NCI-H1930 (cell line): ENCODE measurements around the gene NUBP1.
"Not testable (repeated sequence)": the region's sequence is repeated elsewhere in the genome, so short reads cannot be mapped to it uniquely, and the experiment has no call there.

Source experiments
- DNase-seq, 2 experiments: peaks; one replicate each; lab custom pipeline; 2025; lab: John Stamatoyannopoulos, UW

Gene NUBP1

DNA sequence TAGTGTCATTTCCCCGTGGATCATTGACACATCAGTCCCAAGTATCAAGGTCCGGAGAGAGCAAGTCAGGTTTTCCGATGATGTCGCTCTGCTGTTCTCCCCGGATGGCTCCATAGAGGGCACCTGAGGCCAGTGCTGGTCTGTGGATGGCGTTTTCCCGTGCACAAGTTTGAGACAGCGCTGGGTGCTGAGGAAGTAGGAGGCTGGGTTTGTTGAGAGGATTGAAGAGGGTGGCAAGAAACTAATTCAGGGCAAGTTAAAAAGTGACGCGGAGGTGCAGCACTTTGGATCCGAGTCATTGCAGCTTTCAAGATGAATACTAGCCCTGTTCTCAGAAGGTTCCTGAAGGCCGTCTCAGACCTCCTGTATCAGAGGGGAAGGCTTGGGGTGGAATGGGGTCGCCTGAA, 7.7 kb downstream of the NUBP1 start:
- DNase-seq: no peak

DNA sequence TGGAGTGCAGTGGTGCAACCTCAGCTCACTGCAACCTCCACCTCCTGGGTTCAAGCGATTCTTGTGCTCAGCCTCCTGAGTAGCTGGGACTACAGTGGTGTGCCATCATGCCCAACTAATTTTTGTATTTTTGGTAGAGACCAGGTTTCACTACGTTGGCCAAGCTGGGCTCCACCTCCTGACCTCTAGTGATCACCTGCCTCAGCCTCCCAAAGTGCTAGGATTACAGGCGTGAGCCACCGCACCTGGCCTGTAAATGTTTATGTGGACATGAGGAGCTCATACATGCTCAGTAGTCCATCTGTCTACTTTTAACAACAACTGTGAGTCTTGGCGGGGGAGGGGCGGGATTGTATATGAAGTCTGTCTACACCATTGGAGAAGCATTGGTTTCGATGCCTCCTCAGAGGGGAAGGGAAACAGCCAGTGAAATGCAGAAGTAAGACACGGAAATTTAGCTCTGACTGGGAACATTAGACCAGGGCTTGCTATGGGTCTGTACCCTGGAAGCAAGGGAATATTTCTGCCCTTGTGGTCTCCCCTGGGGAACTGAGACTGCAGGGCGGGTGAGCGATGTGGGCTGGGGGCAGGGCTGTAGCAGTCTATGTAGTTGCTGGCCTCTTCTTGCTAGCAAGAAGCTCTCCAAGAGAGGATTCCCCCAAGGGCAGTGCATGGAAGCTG, 9.3 kb downstream of the NUBP1 start:
- no peak for DNase-seq

DNA sequence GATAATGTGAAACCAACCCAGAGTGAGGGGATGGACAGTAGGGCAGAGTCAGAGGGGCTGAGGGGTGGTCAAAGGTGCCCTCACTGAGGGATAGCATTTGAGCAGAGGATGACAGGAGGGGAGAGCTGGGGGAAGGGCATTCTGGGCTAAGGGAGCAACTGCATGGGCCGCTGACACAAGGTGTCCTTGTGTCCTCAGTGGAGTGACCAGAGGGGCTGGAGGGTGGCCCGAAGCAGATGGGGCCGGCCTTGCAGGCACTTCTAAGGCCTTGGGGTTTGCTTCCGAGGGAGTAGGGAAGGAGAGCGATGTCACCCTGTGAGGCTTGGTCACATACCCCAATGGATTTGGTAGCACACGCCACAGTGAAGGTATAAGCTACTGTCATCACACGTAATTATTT, 10.0 kb downstream of the NUBP1 start:
- DNase-seq: no peak

DNA sequence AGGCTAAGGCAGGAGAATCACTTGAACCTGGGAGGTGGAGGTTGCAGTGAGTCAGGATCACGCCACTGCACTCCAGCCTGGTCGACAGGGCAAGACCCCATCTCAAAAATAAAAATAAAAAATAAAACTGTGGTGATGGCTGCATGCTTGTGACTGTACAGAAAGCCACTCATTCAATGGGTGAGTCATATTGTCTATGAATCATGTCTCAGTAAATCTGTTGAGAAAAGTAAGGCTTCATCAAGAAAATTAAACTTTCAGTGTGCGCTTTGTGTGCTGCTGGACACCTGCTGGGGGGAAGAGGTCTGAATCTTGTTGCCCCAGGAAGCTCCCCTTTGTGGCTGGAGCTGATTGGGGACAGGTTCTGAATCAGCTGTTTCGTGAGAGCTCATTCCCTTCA, 11.3 kb downstream of the NUBP1 start:
- no peak for DNase-seq

DNA sequence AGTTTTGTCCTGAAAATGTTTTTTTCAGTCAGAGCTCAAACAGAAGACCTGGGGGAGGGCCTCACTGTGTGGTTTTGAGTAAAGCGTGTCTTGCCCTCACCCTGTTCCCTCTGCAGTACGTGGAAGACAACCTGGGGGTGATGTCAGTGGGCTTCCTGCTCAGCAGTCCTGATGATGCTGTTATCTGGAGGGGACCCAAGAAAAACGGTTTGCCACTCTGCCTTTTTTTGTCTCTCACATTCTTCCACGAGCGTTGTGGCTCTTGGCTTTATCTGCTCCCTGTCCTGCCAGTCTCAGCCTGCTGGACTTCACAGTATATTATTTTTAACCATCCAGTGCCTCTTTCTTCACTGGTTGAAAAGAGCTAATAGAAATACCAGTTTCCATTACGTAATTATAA, 12.9 kb downstream of the NUBP1 start:
- no peak for DNase-seq

DNA sequence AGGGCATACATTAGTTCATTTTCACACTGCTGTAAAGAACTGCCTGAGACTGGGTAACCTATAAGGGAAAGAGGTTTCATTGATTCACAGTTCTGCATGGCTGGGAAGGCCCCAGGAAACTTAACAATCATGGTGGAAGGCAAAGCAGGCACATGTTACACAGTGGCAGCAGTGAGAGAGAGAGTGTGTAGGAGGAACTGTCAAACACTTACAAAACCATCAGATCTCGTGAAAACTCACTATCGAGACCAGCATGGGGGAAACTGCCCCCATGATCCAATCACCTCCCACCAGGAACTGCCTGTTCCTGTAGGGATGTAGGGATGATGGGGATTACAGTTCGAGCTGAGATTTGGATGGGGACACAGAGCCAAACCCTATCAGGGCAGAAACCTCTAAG, 17.2 kb downstream of the NUBP1 start:
- DNase-seq: no peak

DNA sequence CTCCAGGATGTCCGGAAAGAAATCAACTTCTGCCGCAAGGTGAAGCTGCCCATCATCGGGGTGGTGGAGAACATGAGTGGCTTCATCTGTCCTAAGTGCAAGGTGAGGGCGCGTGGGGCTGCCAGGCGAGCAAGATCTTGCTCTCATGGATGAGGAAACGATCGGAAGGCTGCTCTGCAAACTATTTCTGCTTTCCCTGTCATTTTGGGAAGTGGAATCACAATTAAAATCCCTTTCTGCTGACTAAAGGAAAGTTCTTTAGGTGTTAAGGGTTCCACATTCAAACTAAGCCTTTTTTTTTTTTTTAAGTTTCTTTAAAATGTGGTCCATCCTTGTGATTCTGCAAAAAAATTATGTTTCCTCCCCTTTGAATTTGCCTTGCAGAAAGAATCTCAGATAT, 17.7 kb downstream of the NUBP1 start:
- DNase-seq: no peak

DNA sequence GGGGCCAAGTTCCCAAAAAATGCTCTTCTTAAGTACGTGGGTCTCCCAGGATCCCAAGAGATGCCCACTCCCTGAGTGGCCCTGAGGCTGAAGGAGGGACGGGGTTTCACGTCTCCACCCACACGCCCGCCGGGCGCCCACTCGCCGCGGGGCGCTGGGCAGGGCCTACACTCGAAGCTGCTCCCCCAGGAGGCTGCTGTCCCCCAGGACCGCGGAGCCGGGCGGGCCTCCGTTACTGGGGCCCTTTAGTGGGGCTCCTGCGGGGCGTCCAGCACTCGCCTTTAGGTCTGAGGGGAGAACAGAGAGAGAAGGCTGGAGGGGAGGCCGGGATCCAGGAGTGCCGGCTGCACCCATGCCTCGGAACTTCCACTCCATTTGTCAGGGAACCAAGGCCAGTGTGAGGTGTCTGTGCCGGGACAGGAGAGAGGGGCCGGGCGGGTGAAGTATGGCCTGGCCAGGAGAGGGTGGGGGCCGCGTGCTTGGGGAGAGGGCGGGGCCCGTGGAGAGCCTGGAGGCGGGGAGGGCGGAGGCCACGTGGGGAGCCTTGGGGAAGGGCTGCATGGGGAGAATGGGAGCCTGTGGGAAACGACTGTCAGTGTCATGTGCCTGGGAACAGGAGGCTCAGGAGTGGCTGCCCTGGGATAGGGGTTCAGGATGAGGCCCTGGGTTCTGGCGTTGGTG, 18.8 kb downstream of the NUBP1 start:
- DNase-seq: no peak

DNA sequence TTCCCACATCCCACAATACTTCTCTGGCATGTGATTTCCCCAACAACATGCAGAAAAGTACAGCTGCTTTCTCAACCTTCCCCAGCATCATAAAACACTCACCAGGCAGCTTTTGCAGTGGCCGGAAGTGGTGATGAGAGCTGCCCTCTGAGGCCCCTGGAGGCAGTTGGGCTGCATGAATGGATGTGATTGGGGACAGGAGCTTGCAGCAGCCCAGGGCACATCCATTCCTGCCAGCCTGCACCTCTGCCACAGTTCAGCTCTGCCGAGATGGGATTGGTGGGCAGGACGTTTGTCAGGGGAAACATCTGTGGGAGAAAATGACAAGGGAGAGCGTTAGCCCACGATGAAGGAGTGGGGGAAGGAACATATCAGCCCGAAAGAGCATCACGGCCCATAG, 19.8 kb downstream of the NUBP1 start:
- no peak for DNase-seq

DNA sequence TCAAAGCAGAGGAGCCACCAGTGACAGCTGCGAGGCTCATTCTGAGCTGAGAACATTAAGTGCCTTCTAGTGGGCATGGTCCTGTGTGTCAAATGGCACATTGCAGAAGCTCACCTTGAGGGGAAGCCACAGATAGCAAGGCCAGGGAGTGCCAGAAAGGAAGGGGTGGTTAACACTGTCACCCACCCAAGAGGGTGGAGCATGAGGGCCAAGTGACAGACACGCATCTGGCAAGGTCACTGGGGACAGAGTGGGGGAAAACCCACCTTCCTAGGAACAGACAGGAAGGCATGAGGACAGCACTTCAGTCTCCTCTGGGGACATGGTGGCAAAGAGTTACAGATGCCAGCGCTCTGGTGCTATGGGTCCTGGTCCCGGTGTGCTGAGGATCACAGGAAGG, 22.1 kb downstream of the NUBP1 start:
- DNase-seq: no peak

DNA sequence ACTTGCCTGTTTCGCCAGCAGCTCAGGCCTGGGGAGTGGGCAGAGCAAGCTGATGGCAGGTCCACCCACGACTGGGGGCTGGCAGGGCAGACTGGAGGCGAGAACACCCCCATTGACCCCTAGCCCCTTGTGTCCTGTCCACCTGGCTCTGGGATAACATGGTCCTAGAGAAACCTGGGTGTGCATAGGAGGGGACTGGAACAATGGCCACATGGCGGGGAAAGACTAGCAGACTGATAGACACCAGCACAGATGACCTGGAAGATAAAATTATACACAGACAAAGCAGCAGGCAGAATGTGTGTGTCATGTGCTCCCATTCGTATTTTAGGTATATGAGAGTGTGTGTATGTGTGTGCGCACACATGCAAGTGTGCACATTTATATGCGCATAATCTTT, 23.5 kb downstream of the NUBP1 start:
- DNase-seq: no peak

DNA sequence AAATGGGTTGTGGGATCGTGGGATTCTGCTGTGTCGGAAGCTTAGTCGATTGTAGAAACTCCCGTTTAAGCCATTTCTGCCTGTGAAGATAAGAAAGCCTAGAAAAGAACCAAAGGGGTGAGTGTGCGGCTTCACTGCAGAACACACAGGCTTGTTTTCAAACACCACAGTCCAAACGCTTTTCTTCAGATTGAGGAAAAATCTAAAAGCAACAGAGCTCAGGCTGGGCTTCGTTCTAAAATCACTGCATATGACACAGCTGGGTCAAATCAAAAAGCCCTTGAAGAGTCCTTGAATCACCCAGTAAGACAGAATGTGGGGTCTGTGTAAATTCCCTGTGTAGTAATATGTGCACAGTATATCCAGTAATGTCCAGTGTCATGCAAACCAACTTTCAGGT, 25.7 kb downstream of the NUBP1 start:
- DNase-seq: no peak

DNA sequence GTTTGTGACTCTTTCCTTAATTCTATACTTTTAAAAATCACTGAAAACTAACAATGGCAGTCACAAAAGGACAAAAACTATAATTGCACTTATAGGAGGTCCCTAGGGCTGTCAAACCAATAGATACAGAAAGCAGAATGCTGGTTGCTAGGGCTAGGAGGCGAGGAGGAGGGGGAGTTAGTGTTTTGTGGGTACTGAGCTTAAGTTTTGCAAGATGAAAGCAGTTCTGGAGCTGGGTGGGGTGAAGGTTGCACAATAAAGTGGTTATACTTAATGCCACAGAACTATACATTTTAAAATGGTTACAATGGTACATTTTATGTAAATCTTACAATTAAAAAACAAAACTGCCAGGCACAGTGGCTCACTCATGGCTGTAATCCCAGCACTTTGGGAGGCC, 27.3 kb downstream of the NUBP1 start:
- DNase-seq: no peak

DNA sequence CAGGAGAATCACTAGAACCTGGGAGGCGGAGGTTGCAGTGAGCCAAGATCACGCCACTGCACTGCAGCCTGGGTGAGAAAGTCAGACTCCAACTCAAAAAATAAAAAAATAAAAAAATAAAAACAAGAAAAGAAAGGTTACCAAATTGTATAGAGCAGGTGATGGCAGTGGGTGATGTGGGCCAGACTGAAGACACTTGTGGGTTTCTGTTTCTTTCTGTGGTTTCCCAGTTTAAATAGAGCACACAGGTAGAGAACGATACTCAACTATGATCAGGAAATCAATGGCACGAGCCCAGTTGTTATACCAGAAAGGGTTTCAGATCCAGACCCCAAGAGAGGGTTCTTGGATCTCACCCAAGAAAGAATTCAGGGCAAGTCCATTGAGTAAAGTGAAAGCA, 32.6 kb downstream of the NUBP1 start:
- no peak for DNase-seq

DNA sequence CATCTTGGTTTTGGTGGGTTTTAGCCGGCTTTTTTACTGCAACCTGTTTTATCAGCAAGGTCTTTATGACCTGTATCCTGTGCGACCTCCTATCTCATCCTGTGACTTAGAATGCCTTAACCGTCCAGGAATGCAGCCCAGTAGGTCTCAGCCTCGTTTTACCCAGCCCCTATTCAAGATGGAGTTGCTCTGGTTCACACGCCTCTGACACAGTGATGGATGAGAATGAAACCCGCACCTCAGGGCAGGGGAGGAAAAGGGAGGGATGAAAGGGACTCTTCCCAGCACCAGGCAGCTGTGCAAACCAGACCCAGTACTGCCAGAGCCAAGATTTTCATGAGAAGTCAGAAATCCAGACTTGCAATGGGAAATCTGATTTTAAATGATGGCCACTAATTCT, 33.3 kb downstream of the NUBP1 start:
- DNase-seq: not testable (repeated sequence)

DNA sequence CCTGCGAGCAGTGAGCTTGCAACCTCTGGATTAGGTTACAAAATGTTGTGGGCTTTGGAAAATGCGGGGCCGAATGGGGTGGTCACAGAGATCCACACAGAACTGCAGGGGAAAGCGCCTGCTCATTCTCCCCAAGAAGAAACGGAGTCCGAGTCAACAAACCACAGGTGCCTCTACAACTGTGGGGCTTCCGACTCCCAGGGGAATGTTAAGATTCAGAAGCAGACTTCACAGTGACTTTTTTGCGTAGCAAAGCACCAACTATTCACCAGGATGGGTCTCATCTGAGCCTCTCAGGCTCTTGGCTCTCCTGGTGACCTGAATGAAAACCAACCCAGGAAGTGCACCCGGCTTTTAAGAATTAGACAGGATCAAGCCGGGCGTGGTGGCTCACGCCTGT, 33.7 kb downstream of the NUBP1 start:
- DNase-seq: no peak

DNA sequence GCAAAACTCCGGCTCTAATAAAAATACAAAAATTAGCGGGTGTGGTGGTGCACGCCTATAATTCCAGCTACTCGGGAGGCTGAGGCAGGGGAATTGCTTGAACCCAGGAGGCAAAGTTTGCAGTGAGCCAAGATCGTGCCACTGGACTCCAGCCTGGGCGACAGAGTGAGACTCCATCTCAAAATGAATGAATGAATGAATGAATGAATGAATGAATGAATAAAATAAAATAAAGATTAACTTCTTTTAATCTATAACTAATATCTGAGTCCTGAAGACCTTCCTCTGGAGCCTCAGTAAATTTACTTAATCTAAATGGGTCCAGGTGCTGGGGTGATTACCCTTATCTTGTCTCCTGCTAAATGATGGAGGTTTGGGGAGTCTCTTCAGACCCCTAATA, 36.3 kb downstream of the NUBP1 start:
- not testable (repeated sequence) for DNase-seq

DNA sequence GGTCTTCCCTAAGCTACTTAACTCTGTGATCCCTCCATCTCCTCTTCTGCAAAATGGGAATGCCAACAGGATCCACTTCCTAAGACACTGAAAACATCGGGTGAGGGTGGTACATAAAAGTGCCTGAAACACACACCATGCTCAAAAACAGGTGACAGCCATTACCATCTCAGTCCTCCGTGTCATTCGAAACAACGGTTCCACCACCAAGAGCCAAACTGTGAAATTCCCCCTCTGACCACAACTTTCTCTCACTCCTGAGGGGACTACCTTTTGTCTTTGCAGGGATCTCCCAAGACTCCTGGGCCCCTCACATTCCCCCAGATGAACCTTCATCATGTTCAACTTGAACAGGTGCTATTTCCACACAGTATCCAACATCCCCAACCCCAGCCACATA, 37.0 kb downstream of the NUBP1 start:
- DNase-seq: no peak

DNA sequence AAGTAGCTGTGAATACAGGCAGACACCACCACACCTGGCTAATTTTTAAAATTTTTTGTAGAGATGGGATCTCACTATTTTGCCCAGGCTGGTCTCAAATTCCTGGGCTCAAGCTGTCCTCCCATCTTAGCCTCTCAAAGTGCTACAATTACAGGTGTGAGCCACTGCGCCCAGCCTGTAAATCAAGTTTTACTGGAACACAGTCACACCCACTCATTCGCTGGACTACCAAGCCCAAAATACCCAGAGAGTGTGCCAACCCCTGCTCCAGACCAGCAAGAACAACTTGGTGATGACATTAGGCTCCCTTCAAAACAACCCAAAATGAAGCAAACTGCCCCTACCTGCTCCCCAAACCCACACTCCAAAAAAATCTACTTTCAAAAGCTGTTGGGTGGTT, 39.0 kb downstream of the NUBP1 start:
- DNase-seq: no peak

DNA sequence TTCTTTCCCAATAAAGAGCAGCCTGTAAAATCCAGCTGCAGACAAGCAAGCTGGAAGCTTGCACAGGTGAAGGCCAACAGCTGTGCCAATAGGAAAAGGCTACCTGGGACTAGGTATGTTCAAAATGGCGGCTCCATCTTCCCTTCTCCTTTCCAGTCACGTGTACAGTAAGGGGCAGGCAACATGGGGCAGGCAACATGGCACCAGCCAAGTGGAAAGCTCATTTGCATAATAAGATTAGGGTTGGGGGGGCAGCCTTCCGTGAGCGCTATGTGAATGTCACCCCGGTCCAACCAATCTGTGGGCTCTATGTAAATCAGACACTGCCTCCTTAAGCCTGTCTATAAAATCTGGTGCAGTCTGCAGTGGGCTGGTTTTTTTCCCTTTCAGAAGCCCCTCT, 43.7 kb downstream of the NUBP1 start:
- no peak for DNase-seq

DNA sequence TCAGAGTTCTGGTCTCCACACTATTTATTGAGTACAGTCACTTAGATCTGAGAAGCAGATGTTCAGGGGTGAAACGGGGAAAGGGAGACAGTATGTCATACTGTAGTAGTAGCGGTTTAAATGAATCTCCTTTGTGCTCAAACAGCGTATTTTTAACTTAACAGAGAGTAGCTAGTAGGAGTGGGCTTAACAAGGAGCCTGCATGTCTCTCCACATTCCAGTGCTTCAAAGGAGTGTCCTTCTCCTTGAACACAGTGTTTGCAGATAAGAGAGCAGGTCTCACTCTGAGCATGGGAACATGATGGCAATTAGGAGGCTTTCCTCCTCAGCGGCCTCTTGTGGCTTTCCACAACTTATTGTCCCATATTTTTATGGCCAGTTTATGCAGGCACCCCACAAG, 45.0 kb downstream of the NUBP1 start:
- not testable (repeated sequence) for DNase-seq

DNA sequence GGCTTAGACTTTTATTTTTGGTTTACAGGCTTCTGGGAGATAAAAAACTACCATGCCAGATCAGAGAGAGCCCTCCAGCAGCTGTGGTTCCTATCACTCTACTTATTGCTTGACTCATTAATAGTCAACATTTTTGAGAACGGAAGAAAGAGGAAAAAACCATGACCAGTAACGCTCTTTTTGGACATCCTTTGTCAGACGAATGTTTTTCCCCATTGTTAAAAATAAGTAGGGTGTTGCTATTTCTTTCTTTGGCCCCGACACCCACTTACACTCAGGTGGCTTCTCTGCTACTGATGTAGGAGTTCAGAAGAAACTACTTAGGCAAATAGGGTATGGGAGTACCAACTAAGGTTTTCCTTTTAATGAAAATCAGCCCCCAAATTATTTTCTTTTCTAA, 47.4 kb downstream of the NUBP1 start:
- no peak for DNase-seq

DNA sequence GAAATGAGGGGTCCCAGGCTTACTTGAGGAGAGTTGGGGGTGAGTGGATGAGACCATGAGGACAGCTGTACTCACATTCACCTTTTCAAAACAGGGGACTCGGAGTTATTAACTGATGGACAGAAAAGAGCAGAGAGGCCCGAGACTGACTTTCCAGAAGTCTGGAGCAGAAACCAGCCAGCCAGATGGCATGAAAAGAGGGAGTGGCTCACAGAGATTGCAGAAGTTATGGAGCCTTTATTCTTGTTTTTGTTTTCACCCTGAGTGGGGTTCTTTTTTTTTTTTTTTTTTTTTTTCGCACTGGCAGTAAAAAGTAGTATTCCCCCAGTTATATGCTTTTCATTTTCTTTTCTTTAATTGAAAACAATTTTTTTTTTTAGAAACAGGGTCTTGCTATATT, 56.1 kb downstream of the NUBP1 start:
- no peak for DNase-seq

DNA sequence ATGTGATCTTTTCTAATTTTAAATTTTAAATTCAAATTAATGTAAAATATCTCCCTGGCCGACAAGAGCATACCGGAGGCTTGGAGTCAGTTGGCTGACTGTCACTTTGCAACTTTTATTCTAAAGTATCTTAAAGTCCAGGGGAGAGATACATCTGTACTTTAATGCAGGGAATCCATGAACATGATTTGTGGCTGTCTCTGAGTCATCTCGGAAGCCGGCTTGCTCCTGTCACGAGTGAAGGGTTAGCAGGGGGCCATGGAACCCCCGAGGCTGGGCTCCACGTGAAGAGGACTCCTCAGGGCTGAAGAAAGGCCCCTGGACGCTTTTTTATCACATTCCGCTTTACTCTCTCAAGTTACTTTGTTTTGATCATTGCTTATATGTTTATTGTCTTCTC, 61.7 kb downstream of the NUBP1 start:
- DNase-seq: no peak
